SU-DHL-6 (cell line): ENCODE results near the gene LRRC7.

Experiments
- H2AFZ ChIP-seq: fragments of 200-600 bp; sonication (generic); 2 replicates; pipeline ENCODE4 v1.6.1; 2014; ENCODE audit warnings: low read depth, mild to moderate bottlenecking, moderate library complexity, mixed read lengths, antibody characterized with exemption, low read length; ENCODE audit not compliant: severe bottlenecking
- H3F3A ChIP-seq: fragments of 200-600 bp; shearing (Covaris generic); 2 replicates; pipeline ENCODE4 v1.6.0; 2016; ENCODE audit warnings: antibody characterized with exemption, mild to moderate bottlenecking; ENCODE audit not compliant: insufficient read depth
- H3K27ac ChIP-seq: fragments of 200-600 bp; sonication (generic); 2 replicates; pipeline ENCODE4 v1.5.1; 2016; ENCODE audit warnings: low read depth, mild to moderate bottlenecking, low read length, moderate library complexity, mixed read lengths
- H3K27me3 ChIP-seq: fragments of 200-600 bp; sonication (generic), shearing (Covaris generic); 2 replicates; pipeline ENCODE4 v1.6.0; 2014; ENCODE audit warnings: mild to moderate bottlenecking, low read length
- H3K36me3 ChIP-seq: fragments of 200-600 bp; sonication (generic); 2 replicates; pipeline ENCODE4 v1.6.1; 2014; ENCODE audit warnings: mild to moderate bottlenecking, low read length, mixed read lengths
- H3K4me2 ChIP-seq: fragments of 300-600, 200-600 bp; shearing (Covaris generic), sonication (generic); 2 replicates; pipeline ENCODE4 v1.6.0; 2014; ENCODE audit warnings: low read length, low read depth, mild to moderate bottlenecking; ENCODE audit not compliant: poor library complexity, severe bottlenecking
- H3K4me3 ChIP-seq: fragments of 200-600 bp; sonication (generic); 2 replicates; pipeline ENCODE4 v1.5.1; 2014; ENCODE audit warnings: antibody characterized with exemption, low read length, mild to moderate bottlenecking, mixed read lengths; ENCODE audit not compliant: insufficient read depth, poor library complexity, severe bottlenecking
- H3K79me2 ChIP-seq: fragments of 200-600 bp; sonication (generic); 2 replicates; pipeline ENCODE4 v1.6.1; 2014; ENCODE audit warnings: mild to moderate bottlenecking, low read length, moderate library complexity; ENCODE audit not compliant: insufficient read depth
- H3K9ac ChIP-seq: fragments of 200-600 bp; sonication (generic); 2 replicates; pipeline ENCODE4 v1.7.0; 2014; ENCODE audit warnings: mild to moderate bottlenecking, low read length
- H3K9me2 ChIP-seq: fragments of 200-600 bp; sonication (generic); replicated peaks from 2 replicates; pipeline ENCODE4 v1.6.1; 2014; ENCODE audit warnings: low read length; ENCODE audit not compliant: insufficient read depth
- H3K9me3 ChIP-seq: fragments of 200-600 bp; sonication (generic); 2 replicates; pipeline ENCODE4 v1.6.1; 2014; ENCODE audit warnings: low read length, mixed read lengths; ENCODE audit not compliant: insufficient read depth
- H4K20me1 ChIP-seq: fragments of 200-600 bp; sonication (generic); 2 replicates; pipeline ENCODE4 v1.6.1; 2014; ENCODE audit warnings: low read depth, mild to moderate bottlenecking, antibody characterized with exemption, low read length, moderate library complexity, mixed read lengths
- CTCF ChIP-seq: fragments of 200-600 bp; sonication (generic); IDR thresholded peaks from one replicate; pipeline ENCODE4 v1.5.1; 2017; ENCODE audit warnings: antibody characterized with exemption, mild to moderate bottlenecking, low read length, moderate library complexity; ENCODE audit not compliant: insufficient read depth, poor library complexity, severe bottlenecking
- EZH2phosphoT487 ChIP-seq: fragments of 200-600 bp; sonication (generic), shearing (Covaris generic); conservative IDR thresholded peaks from 2 replicates; pipeline ENCODE4 v1.6.1; 2018; ENCODE audit warnings: mild to moderate bottlenecking, antibody characterized with exemption, low read length, moderate library complexity, mixed read lengths

The LRRC7 gene

GRCh38 chr1:69648486-69648885, 80.8 kb downstream of the LRRC7 start:
- Histone ChIP-seq H2AFZ (no peak overlapping the region), H3K36me3 (no peaks in the 10 kb centered on the region), H3K4me3 (no peak overlapping the region), H3K9me3 (no peaks in the 10 kb centered on the region), H3K79me2 (no peaks in the 10 kb centered on the region), H3K27me3 (no peaks in the 10 kb centered on the region), H3K4me2 (no peak overlapping the region), H4K20me1 (no peaks in the 10 kb centered on the region), H3F3A (no peaks in the 10 kb centered on the region), H3K9me2 (no peaks in the 10 kb centered on the region), H3K27ac (no peak overlapping the region), H3K9ac (no peak overlapping the region)
- TF ChIP-seq EZH2phosphoT487 (no peak), CTCF (no peak)

GRCh38 chr1:69649383-69649990, 81.8 kb downstream of the LRRC7 start:
- Histone ChIP-seq H3K36me3 (no peaks in the 10 kb centered on the region), H3K4me2 (no peak overlapping the region), H3F3A (no peaks in the 10 kb centered on the region), H3K9me2 (no peaks in the 10 kb centered on the region), H3K9ac (no peak overlapping the region), H4K20me1 (no peaks in the 10 kb centered on the region), H3K79me2 (no peaks in the 10 kb centered on the region), H3K27ac (no peak overlapping the region), H2AFZ (no peak overlapping the region), H3K9me3 (no peaks in the 10 kb centered on the region), H3K4me3 (no peak overlapping the region), H3K27me3 (no peaks in the 10 kb centered on the region)
- TF ChIP-seq CTCF (no peak), EZH2phosphoT487 (no peak)

GRCh38 chr1:69650779-69651178, 83.1 kb downstream of the LRRC7 start:
- Histone ChIP-seq H4K20me1 (no peaks in the 10 kb centered on the region), H3K27me3 (no peaks in the 10 kb centered on the region), H3K9ac (no peak overlapping the region), H3K4me2 (no peak overlapping the region), H3K9me2 (no peaks in the 10 kb centered on the region), H3K27ac (no peak overlapping the region), H3K79me2 (no peaks in the 10 kb centered on the region), H3F3A (no peaks in the 10 kb centered on the region), H3K9me3 (no peaks in the 10 kb centered on the region), H3K36me3 (no peaks in the 10 kb centered on the region), H2AFZ (no peak overlapping the region), H3K4me3 (no peak overlapping the region)
- TF ChIP-seq EZH2phosphoT487, result no peak
- no peak for TF ChIP-seq CTCF

- H3F3A ChIP-seq, result no peaks in the 10 kb centered on the region
- H3K36me3 ChIP-seq, result no peaks in the 10 kb centered on the region
- no peaks in the 10 kb centered on the region for H3K9me3 ChIP-seq
- H3K4me3 ChIP-seq, result no peak overlapping the region
- H3K9me2 ChIP-seq, result no peaks in the 10 kb centered on the region
- TF ChIP-seq EZH2phosphoT487 (no peak), CTCF (no peak)
- no peaks in the 10 kb centered on the region for H4K20me1 ChIP-seq
- H2AFZ ChIP-seq, result no peak overlapping the region
- H3K27ac ChIP-seq, result no peak overlapping the region
- H3K9ac ChIP-seq, result no peak overlapping the region
- H3K4me2 ChIP-seq, result no peak overlapping the region
- no peaks in the 10 kb centered on the region for H3K79me2 ChIP-seq
- H3K27me3 ChIP-seq, result no peaks in the 10 kb centered on the region
Measured at GRCh38 chr1:69651656-69652055, 83.9 kb downstream of the LRRC7 start.
